Small intestine (tissue), 7 donors: ENCODE measurements around the gene ACP5. TPM values are rescaled to one million over a fixed set of nuclear protein-coding genes. Genes with fewer than 3 reads are reported as not detected.
A peak's percentile ranks its signal among the peaks of the same experiment; 100 is the strongest.

ENCODE experiments used
- DNase-seq, 2 donors: peaks; one replicate each; pipeline versions ENCODE4 v3.0.0 to v3.0.0-alpha.2; 2013
- FAIRE-seq: peaks from 2 replicates; lab custom pipeline; 2012; peaks lifted over from hg19 to GRCh38; lab: Jason Lieb, UNC
- H3K27ac ChIP-seq, 3 donors: one replicate each; pipeline ENCODE4 v1.5.1; 2013; ENCODE audit warnings: low read length in 2 of 3, mild to moderate bottlenecking in 2 of 3, control low read depth in 1 of 3, inconsistent platforms in 1 of 3, low read depth in 1 of 3, moderate library complexity in 1 of 3
- H3K27me3 ChIP-seq, 3 donors: one replicate each; pipeline ENCODE4 v1.6.1; 2013; ENCODE audit warnings: low read length in 3 of 3, inconsistent platforms in 1 of 3; ENCODE audit not compliant: control insufficient read depth in 3 of 3, insufficient read depth in 3 of 3
- H3K36me3 ChIP-seq, 3 donors: one replicate each; pipeline ENCODE4 v1.6.1; 2013; ENCODE audit warnings: low read length in 3 of 3, inconsistent platforms in 1 of 3, low read depth in 1 of 3, mild to moderate bottlenecking in 1 of 3, moderate library complexity in 1 of 3; ENCODE audit not compliant: control insufficient read depth in 3 of 3, insufficient read depth in 2 of 3
- H3K4me1 ChIP-seq, 3 donors: one replicate each; pipeline ENCODE4 v1.6.1; 2013; ENCODE audit warnings: low read length in 2 of 3, inconsistent platforms in 1 of 3, low read depth in 1 of 3, mild to moderate bottlenecking in 1 of 3, moderate library complexity in 1 of 3; ENCODE audit not compliant: control insufficient read depth in 3 of 3, insufficient read depth in 2 of 3
- H3K4me3 ChIP-seq, 3 donors: one replicate each; pipeline ENCODE4 v1.5.1; 2013; ENCODE audit warnings: low read length in 3 of 3, control low read depth in 1 of 3, inconsistent platforms in 1 of 3, low read depth in 1 of 3, mild to moderate bottlenecking in 1 of 3, moderate library complexity in 1 of 3
- H3K9me3 ChIP-seq, 2 donors: one replicate each; pipeline ENCODE4 v1.6.1; 2013; ENCODE audit warnings: low read depth in 1 of 2, low read length in 1 of 2; ENCODE audit not compliant: control insufficient read depth in 2 of 2, insufficient read depth in 1 of 2
- WGBS, 3 donors: extraction: QIAGEN DNeasy Blood & Tissue Kit; methylation state at CpG; one replicate each; pipeline ENCODE4 v1.1.7; 2013; 5-methylcytosine and 5-hydroxymethylcytosine counted together
- polyA plus RNA-seq, 4 donors: library from polyadenylated mRNA; stranded (reverse) in 3 of 4; unstranded in 1 of 4; fragments of 200-250 nt in 3 of 4; fragments of 120-200 nt in 1 of 4; gene quantifications; one replicate each; pipeline versions ENCODE4 v1.2.1 to v1.2.3, GENCODE V29; 2013
- donor health status: healthy with polysubstance abuse.
- donor health status: control.
- donor health status: control.
- donor health status: Bipolar disorder and iron deficiency.
- donor health status: healthy.

ACP5 gene
- polyA plus RNA-seq, 4 donors: 22.8 to 195 (median 33.3) TPM

GRCh38 chr19:11535792-11536595, 41.5 kb downstream of the ACP5 start:
- 11 to 14% (median 14%) methylated on average over 52 to 54 of the region's 54 CpGs for WGBS, 3 donors
- Histone ChIP-seq H3K9me3 (no peaks in the 10 kb centered on the region), H3K4me1 (peaks cover 0 to 5% (median 3%) of the 10 kb centered on the region in 3 donors), H3K4me3 (peak overlapping the region in 1 of 3 donors; percentile 37), H3K27ac (peak overlapping the region in 2 of 3 donors; percentile 52 to 88), H3K36me3 (no peaks in the 10 kb centered on the region), H3K27me3 (peaks cover 0 to 30% (median 4%) of the 10 kb centered on the region in 3 donors)
- DNase-seq (peak; percentile 76 to 93), FAIRE-seq (no peak)

DNA sequence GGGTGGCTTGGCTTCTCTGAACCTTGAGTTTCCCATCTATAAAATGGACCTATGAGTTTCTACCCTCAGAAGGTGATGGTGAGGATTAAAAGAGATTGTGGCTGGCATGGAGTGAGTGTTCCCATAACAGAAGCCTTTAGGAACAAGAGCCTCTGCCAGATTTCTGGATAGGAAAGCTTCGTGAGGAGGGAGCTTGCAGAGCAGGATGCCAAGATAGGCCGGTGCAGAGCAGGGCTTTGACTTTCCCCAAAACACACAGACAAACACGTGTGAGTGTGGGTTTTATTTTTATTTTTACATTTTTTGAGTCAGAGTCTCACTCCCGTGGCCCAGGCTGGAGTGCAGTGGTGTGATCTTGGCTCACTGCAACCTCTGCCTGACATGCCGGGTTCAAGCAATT, 42.5 kb downstream of the ACP5 start:
- H3K36me3 ChIP-seq: no peaks in the 10 kb centered on the region
- peaks cover 0 to 5% (median 3%) of the 10 kb centered on the region in 3 donors for H3K4me1 ChIP-seq
- DNase-seq: no peak
- H3K9me3 ChIP-seq: no peaks in the 10 kb centered on the region
- H3K4me3 ChIP-seq: no peak overlapping the region
- H3K27ac ChIP-seq: no peak overlapping the region
- peaks cover 0 to 21% (median 0%) of the 10 kb centered on the region in 3 donors for H3K27me3 ChIP-seq
- WGBS, 3 donors: 56 to 62% (median 61%) methylated on average over 5 of the region's 5 CpGs
- FAIRE-seq: no peak

GRCh38 chr19:11534538-11534937, 42.9 kb downstream of the ACP5 start:
- Histone ChIP-seq H3K27ac (no peak overlapping the region), H3K27me3 (peaks cover 0 to 17% (median 0%) of the 10 kb centered on the region in 3 donors), H3K4me3 (no peak overlapping the region), H3K36me3 (no peaks in the 10 kb centered on the region), H3K9me3 (no peaks in the 10 kb centered on the region), H3K4me1 (peaks cover 0 to 5% (median 3%) of the 10 kb centered on the region in 3 donors)
- no peak for DNase-seq
- FAIRE-seq: no peak
- 79 to 95% (median 85%) methylated on average over 1 of the region's 1 CpG for WGBS, 3 donors

DNA sequence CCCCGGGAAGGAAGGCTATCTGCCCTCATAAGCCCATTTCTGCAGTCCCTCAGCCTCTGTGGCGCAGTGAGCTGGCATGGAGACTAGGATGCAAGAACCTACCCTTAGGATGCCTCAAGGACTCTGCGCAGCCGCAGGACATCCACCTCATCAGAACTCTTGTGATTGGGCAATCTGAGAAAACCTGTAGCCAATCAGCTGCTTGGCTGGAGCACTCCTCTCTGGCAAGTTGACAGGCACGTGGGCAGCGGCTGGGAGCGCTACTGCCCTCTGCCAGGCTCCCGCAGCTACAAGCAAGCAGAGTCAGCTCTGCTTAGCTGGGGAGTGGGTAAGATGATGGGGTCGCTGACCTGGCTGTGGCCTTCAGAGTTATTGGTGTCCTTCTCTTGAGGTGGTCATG, 47.0 kb downstream of the ACP5 start:
- Histone ChIP-seq H3K9me3 (no peaks in the 10 kb centered on the region), H3K4me3 (no peak overlapping the region), H3K36me3 (peaks cover 0 to 6% (median 0%) of the 10 kb centered on the region in 3 donors), H3K27me3 (peaks cover 0 to 3% (median 0%) of the 10 kb centered on the region in 3 donors), H3K4me1 (peaks cover 0 to 11% (median 8%) of the 10 kb centered on the region in 3 donors), H3K27ac (no peak overlapping the region)
- whole genome bisulfite sequencing, 3 donors: 19 to 24% (median 21%) methylated on average over 9 of the region's 9 CpGs
- DNase-seq (peak; percentile 77 to 82), FAIRE-seq (no peak)

DNA sequence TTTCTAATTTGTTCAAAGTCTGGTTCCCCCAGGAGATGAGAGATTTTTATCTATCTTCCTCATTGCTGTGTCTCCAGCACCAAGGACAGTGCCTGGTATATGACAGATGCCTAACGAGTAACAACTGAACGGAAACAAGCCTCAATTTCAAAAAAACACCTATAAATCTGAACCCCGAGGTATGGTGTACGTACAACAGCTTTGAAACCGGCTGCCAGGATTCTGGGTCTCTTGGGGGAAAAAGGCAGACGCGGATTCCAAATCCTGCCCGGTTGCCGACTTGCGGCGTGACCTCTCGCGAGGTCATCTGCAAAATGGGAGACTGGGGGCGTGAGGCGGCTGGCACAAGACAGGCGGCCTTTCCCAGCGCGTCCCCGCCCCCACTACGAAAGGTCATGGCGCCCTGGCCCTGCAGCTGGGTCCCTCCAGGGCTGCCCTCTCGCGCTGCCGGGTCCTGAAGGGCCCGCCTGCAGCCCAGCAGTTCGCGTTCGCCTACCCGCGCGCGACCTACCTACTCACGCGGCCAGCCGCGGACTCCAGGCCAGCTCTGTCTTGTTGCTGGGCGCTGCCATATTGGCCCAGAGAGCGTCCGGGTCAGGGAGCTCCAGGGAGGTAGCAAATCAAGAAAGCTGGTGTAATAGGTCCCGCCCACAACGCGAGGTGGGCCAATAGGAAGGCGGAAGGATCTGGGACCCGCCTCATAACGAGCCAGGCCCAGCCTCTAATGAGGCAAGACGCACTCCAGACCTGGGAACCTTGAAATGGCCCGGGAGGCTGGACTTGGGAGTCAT, 48.7 kb downstream of the ACP5 start, which contains the start of gene ECSIT:
Gene ECSIT, minus strand, starts transcription at position 584 of the 791 bp plus-strand sequence. CDS start 9,964 bp downstream, outside the sequence.
- FAIRE-seq: no peak
- peak; percentile 99 for DNase-seq
- Histone ChIP-seq H3K27ac (peak within 1 kb of the TSS; percentile 85 to 98 (median 88)), H3K4me3 (peak within 1 kb of the TSS; percentile 91 to 99 (median 97)), H3K9me3 (no peaks in the 10 kb centered on the region), H3K36me3 (peaks cover 0 to 19% (median 0%) of the 10 kb centered on the region in 3 donors), H3K27me3 (no peaks in the 10 kb centered on the region), H3K4me1 (peaks cover 0 to 9% (median 8%) of the 10 kb centered on the region in 3 donors)
- WGBS, 3 donors: 0 to 1% (median 0%) methylated on average over 46 to 47 of the region's 47 CpGs

Other genes starting within 250 kb of the ACP5 start
- 10 to 100 TPM in 2 of 4 donors, 1 to 10 TPM in 2; 3.6 to 78.7 (median 9.3) TPM for gene RAB3D, start 238.0 kb downstream of the ACP5 start, polyA plus RNA-seq
- 100 to 1,000 TPM in 1 of 4 donors, 10 to 100 TPM in 3; 39.8 to 127 (median 86.7) TPM for gene TMEM205, start 231.4 kb downstream of the ACP5 start, polyA plus RNA-seq
- 10 to 100 TPM; 24.1 to 70.4 (median 50.3) TPM for gene CCDC159, start 231.1 kb downstream of the ACP5 start, polyA plus RNA-seq
- gene PLPPR2, start 222.2 kb downstream of the ACP5 start, polyA plus RNA-seq: 1 to 10 TPM; 3.1 to 9.7 (median 6.2) TPM
- gene SWSAP1, start 203.0 kb downstream of the ACP5 start, polyA plus RNA-seq: 1 to 10 TPM; 3.0 to 4.0 (median 3.2) TPM
- 10 to 100 TPM in 1 of 4 donors, 1 to 10 TPM in 2, under 1 TPM in 1; 0.45 to 12.0 (median 2.0) TPM for gene EPOR, start 193.3 kb downstream of the ACP5 start, polyA plus RNA-seq
- gene RGL3, start 158.3 kb downstream of the ACP5 start, polyA plus RNA-seq: 1 to 10 TPM in 3 of 4 donors, not detected in 1; 1.1 to 5.6 (median 1.5) TPM
- under 1 TPM in 2 of 4 donors, not detected in 2; 0.25 to 0.30 TPM for gene ODAD3, start 142.5 kb downstream of the ACP5 start, polyA plus RNA-seq
- gene PRKCSH, start 142.0 kb downstream of the ACP5 start, polyA plus RNA-seq: 100 to 1,000 TPM; 118 to 453 (median 160) TPM
- gene ELAVL3, start 96.6 kb downstream of the ACP5 start, polyA plus RNA-seq: 1 to 10 TPM in 1 of 4 donors, under 1 TPM in 3; 0.30 to 2.1 (median 0.63) TPM
- gene ZNF653, start 71.8 kb downstream of the ACP5 start, polyA plus RNA-seq: 10 to 100 TPM in 2 of 4 donors, 1 to 10 TPM in 2; 7.5 to 25.1 (median 10.4) TPM
- gene ECSIT, start 48.5 kb downstream of the ACP5 start, polyA plus RNA-seq: 100 to 1,000 TPM in 1 of 4 donors, 10 to 100 TPM in 3; 39.9 to 106 (median 86.9) TPM
- 10 to 100 TPM in 2 of 4 donors, 1 to 10 TPM in 2; 1.1 to 44.8 (median 15.9) TPM for gene CNN1, start 38.8 kb downstream of the ACP5 start, polyA plus RNA-seq
- 10 to 100 TPM; 39.0 to 80.3 (median 53.5) TPM for gene ELOF1, start 18.4 kb downstream of the ACP5 start, polyA plus RNA-seq
- gene ZNF627, start 19.8 kb upstream of the ACP5 start, polyA plus RNA-seq: 10 to 100 TPM in 1 of 4 donors, 1 to 10 TPM in 3; 3.8 to 15.7 (median 6.0) TPM
- gene ZNF823, start 161.3 kb upstream of the ACP5 start, polyA plus RNA-seq: 10 to 100 TPM in 1 of 4 donors, 1 to 10 TPM in 3; 3.8 to 10.1 (median 6.5) TPM
- 1 to 10 TPM; 1.4 to 7.5 (median 2.1) TPM for gene ZNF441, start 189.4 kb upstream of the ACP5 start, polyA plus RNA-seq
- gene ZNF491, start 220.9 kb upstream of the ACP5 start, polyA plus RNA-seq: 1 to 10 TPM in 2 of 4 donors, under 1 TPM in 2; 0.45 to 1.9 (median 0.96) TPM
- gene ZNF440, start 236.6 kb upstream of the ACP5 start, polyA plus RNA-seq: 10 to 100 TPM in 1 of 4 donors, 1 to 10 TPM in 3; 3.5 to 18.0 (median 7.4) TPM